Measurements from ENCODE around the gene CIAO2A. TPM values are rescaled to one million over a fixed set of nuclear protein-coding genes. Genes with fewer than 3 reads are reported as not detected.

The CIAO2A gene
- total RNA-seq, 2 donors from 2014 or later: 21.5 to 23.1 TPM

GRCh38 chr15:64035525-64035924 lies 58.1 kb downstream of the CIAO2A start:
- Mint-ChIP-seq H3K27me3 (peaks cover 7% of the 10 kb centered on the region), H3K4me3 (no peak overlapping the region), H3K4me1 (peaks cover 12% of the 10 kb centered on the region), H3K27ac (no peak overlapping the region), H3K36me3 (ENCODE audit: low read depth) (peaks cover 2% of the 10 kb centered on the region)
- ATAC-seq (no peak), DNase-seq (no peak)
- no peaks in the 10 kb centered on the region for H3K9me3 ChIP-seq (ENCODE audit: control insufficient read depth, low read length, poor library complexity, severe bottlenecking)

- Mint-ChIP-seq H3K27ac (no peak overlapping the region), H3K27me3 (peaks cover 7% of the 10 kb centered on the region), H3K36me3 (ENCODE audit: low read depth) (peaks cover 2% of the 10 kb centered on the region), H3K4me3 (no peak overlapping the region), H3K4me1 (peaks cover 12% of the 10 kb centered on the region)
- H3K9me3 ChIP-seq (ENCODE audit: control insufficient read depth, low read length, poor library complexity, severe bottlenecking): no peaks in the 10 kb centered on the region
- DNase-seq: no peak
- ATAC-seq: no peak
Measured at GRCh38 chr15:64034519-64034918, 59.1 kb downstream of the CIAO2A start.

- no peaks in the 10 kb centered on the region for H3K9me3 ChIP-seq (ENCODE audit: control insufficient read depth, low read length, poor library complexity, severe bottlenecking)
- Mint-ChIP-seq H3K27ac (no peak overlapping the region), H3K27me3 (peaks cover 7% of the 10 kb centered on the region), H3K4me1 (peaks cover 12% of the 10 kb centered on the region), H3K36me3 (ENCODE audit: low read depth) (peaks cover 2% of the 10 kb centered on the region), H3K4me3 (no peak overlapping the region)
- ATAC-seq (no peak), DNase-seq (no peak)
Measured at GRCh38 chr15:64032329-64032728, 61.3 kb downstream of the CIAO2A start.

DNA sequence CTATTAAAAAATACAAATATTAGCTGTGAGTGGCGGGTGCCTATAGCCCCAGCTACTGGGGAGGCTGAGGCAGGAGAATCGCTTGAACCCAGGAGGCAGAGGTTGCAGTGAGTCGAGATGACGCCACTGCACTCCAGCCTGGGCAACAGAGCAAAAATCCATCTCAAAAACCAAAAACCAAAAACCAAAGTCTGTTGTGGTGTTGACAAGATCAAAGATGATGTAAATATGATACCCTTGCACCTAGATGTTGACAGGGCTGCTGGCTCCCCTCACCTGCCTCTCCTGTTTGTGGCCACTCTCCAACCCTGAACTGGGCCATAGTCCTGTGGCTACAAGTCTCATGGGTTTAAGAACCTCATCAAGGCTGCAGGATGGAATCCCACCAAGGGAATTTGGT lies 63.5 kb downstream of the CIAO2A start:
- DNase-seq: no peak
- Mint-ChIP-seq H3K36me3 (ENCODE audit: low read depth) (peaks cover 2% of the 10 kb centered on the region), H3K27ac (peak overlapping the region; percentile 69), H3K4me3 (no peak overlapping the region), H3K4me1 (peaks cover 9% of the 10 kb centered on the region), H3K27me3 (peaks cover 7% of the 10 kb centered on the region)
- no peaks in the 10 kb centered on the region for H3K9me3 ChIP-seq (ENCODE audit: control insufficient read depth, low read length, poor library complexity, severe bottlenecking)
- peak; percentile 53 for ATAC-seq

DNA sequence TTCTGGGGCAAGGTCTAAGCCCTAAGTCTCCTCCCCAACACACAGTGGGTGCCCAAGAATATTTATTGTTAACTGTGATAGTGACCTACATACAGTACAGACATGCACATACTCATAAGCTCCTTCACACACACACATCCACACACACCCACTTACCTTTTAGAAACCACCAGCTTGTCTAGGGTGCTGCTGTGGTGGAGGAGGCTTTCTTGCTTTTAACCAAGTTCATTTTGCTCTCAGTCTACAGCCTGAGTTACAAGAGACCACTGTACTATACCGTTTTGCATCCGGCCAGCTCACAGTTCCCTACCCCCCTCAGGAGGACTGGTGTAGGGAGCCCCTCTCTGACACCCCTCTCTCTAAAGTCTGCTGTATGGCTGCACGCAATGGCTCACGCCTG lies 64.0 kb downstream of the CIAO2A start:
- Mint-ChIP-seq H3K27me3 (peaks cover 7% of the 10 kb centered on the region), H3K27ac (peak overlapping the region; percentile 69), H3K4me1 (peaks cover 9% of the 10 kb centered on the region), H3K36me3 (ENCODE audit: low read depth) (peaks cover 2% of the 10 kb centered on the region), H3K4me3 (peak overlapping the region; percentile 58)
- DNase-seq: no peak
- no peaks in the 10 kb centered on the region for H3K9me3 ChIP-seq (ENCODE audit: control insufficient read depth, low read length, poor library complexity, severe bottlenecking)
- peak; percentile 51 for ATAC-seq

GRCh38 chr15:64029110-64029509 lies 64.5 kb downstream of the CIAO2A start:
- H3K4me3 Mint-ChIP-seq: peak overlapping the region; percentile 58

DNA sequence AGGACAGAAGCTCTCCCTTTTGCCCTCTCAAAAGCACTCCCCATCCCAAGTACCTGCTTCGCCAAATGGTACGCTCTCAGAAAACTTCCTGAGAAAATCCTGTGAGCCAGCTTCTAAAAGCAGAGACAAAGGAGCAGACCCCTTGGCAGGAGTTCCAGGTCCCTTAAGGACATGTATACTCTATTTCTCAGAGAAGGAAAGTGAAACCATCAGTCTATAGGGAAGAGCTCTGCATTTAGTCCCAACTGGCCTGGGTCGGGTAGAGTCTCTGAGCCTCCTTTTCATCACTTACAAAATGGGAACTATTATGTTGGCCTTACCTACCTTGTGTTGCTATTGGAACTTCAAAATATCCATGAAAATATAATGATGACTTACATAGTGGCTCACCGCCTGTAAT lies 67.0 kb downstream of the CIAO2A start:
- Mint-ChIP-seq H3K36me3 (ENCODE audit: low read depth) (no peaks in the 10 kb centered on the region), H3K4me1 (no peaks in the 10 kb centered on the region), H3K27ac (no peak overlapping the region), H3K27me3 (peaks cover 3% of the 10 kb centered on the region), H3K4me3 (no peak overlapping the region)
- DNase-seq: no peak
- H3K9me3 ChIP-seq (ENCODE audit: control insufficient read depth, low read length, poor library complexity, severe bottlenecking): no peaks in the 10 kb centered on the region
- ATAC-seq: no peak

More at GRCh38 chr15:64029110-64029509, 64.5 kb downstream of the CIAO2A start:
- no peak for ATAC-seq
- Mint-ChIP-seq H3K4me1 (peaks cover 6% of the 10 kb centered on the region), H3K27ac (peak overlapping the region; percentile 69), H3K27me3 (peaks cover 7% of the 10 kb centered on the region), H3K36me3 (ENCODE audit: low read depth) (no peaks in the 10 kb centered on the region)
- DNase-seq: no peak
- H3K9me3 ChIP-seq (ENCODE audit: control insufficient read depth, low read length, poor library complexity, severe bottlenecking): no peaks in the 10 kb centered on the region

DNA sequence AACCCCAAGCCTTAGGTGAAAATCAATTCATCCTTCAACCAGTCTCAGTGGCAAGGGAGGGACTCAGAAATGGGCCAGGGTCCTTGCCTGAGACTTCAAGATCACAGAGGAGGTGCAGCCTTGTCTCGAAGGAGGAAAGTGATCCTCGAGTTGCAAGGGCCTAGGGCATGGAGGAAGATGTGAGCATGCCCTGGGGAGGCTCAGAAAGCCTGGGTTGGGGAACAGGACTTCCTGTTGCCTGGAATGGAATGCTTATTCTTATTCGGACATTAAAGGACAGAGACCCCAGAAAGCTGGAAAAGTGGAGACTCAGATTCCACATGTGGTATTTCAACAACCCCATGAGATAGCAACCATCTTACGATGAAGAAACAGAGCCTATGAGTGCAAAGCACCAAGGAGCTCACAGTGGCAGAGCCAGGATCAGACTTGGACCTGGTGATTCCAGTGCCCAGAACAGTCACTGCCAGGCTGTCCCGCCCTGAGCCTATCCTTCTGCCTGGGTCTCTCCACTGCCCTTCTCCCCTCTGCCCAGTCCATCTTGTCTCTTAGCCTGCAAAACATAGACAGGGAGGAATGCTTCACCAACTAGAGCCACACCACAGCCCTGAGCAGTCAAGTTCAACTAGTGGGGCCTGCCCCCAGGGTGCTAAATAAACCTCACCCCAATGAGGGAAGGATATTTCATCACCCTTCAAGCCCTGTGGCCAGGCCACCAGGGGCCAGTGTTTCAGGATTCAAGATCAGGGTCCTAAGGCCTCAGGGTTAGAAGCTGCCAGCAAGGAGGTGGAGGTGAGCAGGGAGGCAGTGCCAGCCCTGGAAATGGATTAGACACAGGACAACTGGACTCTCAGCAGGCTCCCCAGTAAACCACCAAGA lies 69.2 kb downstream of the CIAO2A start:
- Mint-ChIP-seq H3K4me1 (no peaks in the 10 kb centered on the region), H3K4me3 (no peak overlapping the region), H3K27ac (no peak overlapping the region), H3K27me3 (no peaks in the 10 kb centered on the region), H3K36me3 (ENCODE audit: low read depth) (no peaks in the 10 kb centered on the region)
- ATAC-seq (no peak), DNase-seq (no peak)
- H3K9me3 ChIP-seq (ENCODE audit: control insufficient read depth, low read length, poor library complexity, severe bottlenecking): no peaks in the 10 kb centered on the region

DNA sequence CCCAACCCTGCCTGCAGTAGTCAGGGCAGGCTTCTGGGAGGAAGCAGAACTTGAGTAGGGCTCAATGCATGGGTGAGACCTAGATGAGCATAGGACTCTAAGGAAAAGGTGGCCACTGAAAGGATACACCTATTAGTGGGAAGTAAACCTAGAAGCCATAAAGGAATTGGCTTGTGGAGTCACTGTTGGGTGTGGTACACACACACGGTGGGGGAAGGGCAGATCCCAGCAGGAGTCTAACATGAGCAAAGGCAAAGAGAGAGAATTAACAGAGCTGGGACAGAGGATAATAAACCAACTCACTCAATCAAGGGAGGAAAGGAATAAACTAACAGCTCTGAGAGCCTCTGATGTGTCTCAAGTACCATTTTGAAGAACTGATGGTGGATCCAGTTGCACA lies 70.4 kb downstream of the CIAO2A start:
- no peaks in the 10 kb centered on the region for H3K27me3 Mint-ChIP-seq
- ATAC-seq: no peak
- H3K36me3 Mint-ChIP-seq (ENCODE audit: low read depth): no peaks in the 10 kb centered on the region
- H3K9me3 ChIP-seq (ENCODE audit: control insufficient read depth, low read length, poor library complexity, severe bottlenecking): no peaks in the 10 kb centered on the region
- H3K4me3 Mint-ChIP-seq: no peak overlapping the region
- no peaks in the 10 kb centered on the region for H3K4me1 Mint-ChIP-seq
- DNase-seq: no peak
- H3K27ac Mint-ChIP-seq: no peak overlapping the region

- Mint-ChIP-seq H3K36me3 (ENCODE audit: low read depth) (no peaks in the 10 kb centered on the region), H3K27ac (no peak overlapping the region), H3K27me3 (no peaks in the 10 kb centered on the region), H3K4me1 (no peaks in the 10 kb centered on the region), H3K4me3 (no peak overlapping the region)
- no peak for ATAC-seq
- no peaks in the 10 kb centered on the region for H3K9me3 ChIP-seq (ENCODE audit: control insufficient read depth, low read length, poor library complexity, severe bottlenecking)
- DNase-seq: no peak
Measured at GRCh38 chr15:64022571-64022970, 71.1 kb downstream of the CIAO2A start.

Other genes starting within 250 kb of the CIAO2A start
- 1 to 10 TPM; 1.6 to 2.7 TPM for gene DAPK2, start 47.4 kb downstream of the CIAO2A start, total RNA-seq
- 100 to 1,000 TPM in 1 of 2 donors, 10 to 100 TPM in 1; 87.1 to 111 TPM for gene SNX1, start 2.1 kb upstream of the CIAO2A start, total RNA-seq
- 1 to 10 TPM in 1 of 2 donors, under 1 TPM in 1; 0.42 to 1.9 TPM for gene SNX22, start 57.9 kb upstream of the CIAO2A start, total RNA-seq
- 100 to 1,000 TPM; 202 to 208 TPM for gene PPIB, start 69.2 kb upstream of the CIAO2A start, total RNA-seq